ENCODE measurements around the gene EXOC3L1.

EXOC3L1 gene

GRCh38 chr16:67173808-67174705 lies 15.9 kb downstream of the EXOC3L1 start:
- DNase-seq (ENCODE audit: low read depth), result no peak
- TF ChIP-seq CTCF (IDR thresholded peaks at IDR 0.05; ENCODE audit: control insufficient read depth, insufficient read depth, low read depth, low read length, missing control alignments), result peak; percentile 41
- H3K4me3 ChIP-seq (ENCODE audit: control insufficient read depth, low read depth, low read length), result peak overlapping the region; percentile 66

- H3K4me3 ChIP-seq (ENCODE audit: control insufficient read depth, low read depth, low read length), result peak overlapping the region; percentile 66
- no peak for DNase-seq (ENCODE audit: low read depth)
- no peak for TF ChIP-seq CTCF (IDR thresholded peaks at IDR 0.05; ENCODE audit: control insufficient read depth, insufficient read depth, low read depth, low read length, missing control alignments)
Measured at GRCh38 chr16:67173323-67173722, 16.6 kb downstream of the EXOC3L1 start.

- no peak for DNase-seq (ENCODE audit: low read depth)
- no peak for TF ChIP-seq CTCF (IDR thresholded peaks at IDR 0.05; ENCODE audit: control insufficient read depth, insufficient read depth, low read depth, low read length, missing control alignments)
- H3K4me3 ChIP-seq (ENCODE audit: control insufficient read depth, low read depth, low read length), result peak overlapping the region; percentile 50
Measured at GRCh38 chr16:67170949-67171649, 18.8 kb downstream of the EXOC3L1 start.

GRCh38 chr16:67170168-67170948 lies 19.6 kb downstream of the EXOC3L1 start, which contains the start of gene NOL3:
NOL3 (plus strand) TSS chr16:67170538.
- TF ChIP-seq CTCF (IDR thresholded peaks at IDR 0.05; ENCODE audit: control insufficient read depth, insufficient read depth, low read depth, low read length, missing control alignments), result peak; percentile 14
- peak within 1 kb of the TSS; percentile 50 for H3K4me3 ChIP-seq (ENCODE audit: control insufficient read depth, low read depth, low read length)
- no peak for DNase-seq (ENCODE audit: low read depth)

GRCh38 chr16:67169642-67170167 lies 20.2 kb downstream of the EXOC3L1 start:
- peak overlapping the region; percentile 50 for H3K4me3 ChIP-seq (ENCODE audit: control insufficient read depth, low read depth, low read length)
- DNase-seq (ENCODE audit: low read depth), result no peak
- peak; percentile 70 for TF ChIP-seq CTCF (IDR thresholded peaks at IDR 0.05; ENCODE audit: control insufficient read depth, insufficient read depth, low read depth, low read length, missing control alignments)

- H3K4me3 ChIP-seq (ENCODE audit: control insufficient read depth, low read depth, low read length), result no peak overlapping the region
- no peak for DNase-seq (ENCODE audit: low read depth)
- TF ChIP-seq CTCF (IDR thresholded peaks at IDR 0.05; ENCODE audit: control insufficient read depth, insufficient read depth, low read depth, low read length, missing control alignments), result no peak
Measured at GRCh38 chr16:67169011-67169451, 20.9 kb downstream of the EXOC3L1 start.

All from AG09309 (cell line).